Keratinocyte (primary cell): Measurements from ENCODE around the gene IRF6. TPM values are rescaled to one million over a fixed set of nuclear protein-coding genes. Genes with fewer than 3 reads are reported as not detected.

Experiments used
- DNase-seq: peaks from one replicate; pipeline ENCODE4 v3.0.0-alpha.2; 2011; ENCODE audit warnings: low read depth, missing footprints, low spot score
- FAIRE-seq: peaks from 2 replicates; lab custom pipeline; 2011; peaks lifted over from hg19 to GRCh38; lab: Jason Lieb, UNC
- H2AFZ ChIP-seq: 2 replicates; pipeline ENCODE4 v1.6.0; 2012; ENCODE audit warnings: low read length, control low read depth, inconsistent platforms; ENCODE audit not compliant: control insufficient read depth
- H3K27ac ChIP-seq: 2 replicates; pipeline ENCODE4 v1.5.1; 2011; ENCODE audit warnings: low read length; ENCODE audit not compliant: control insufficient read depth, insufficient read depth
- H3K27me3 ChIP-seq: 3 replicates; pipeline ENCODE4 v1.6.0; 2011; ENCODE audit warnings: low read length; ENCODE audit not compliant: control insufficient read depth, insufficient read depth; ENCODE audit errors: extremely low read depth
- H3K36me3 ChIP-seq, 2 experiments: 2 replicates in 1 of 2; 3 replicates in 1 of 2; pipeline ENCODE4 v1.5.1; 2011; ENCODE audit warnings: low read length in 2 of 2, mild to moderate bottlenecking in 1 of 2; ENCODE audit not compliant: control insufficient read depth in 2 of 2, insufficient read depth in 2 of 2; ENCODE audit errors: extremely low read depth in 1 of 2
- H3K4me1 ChIP-seq: 3 replicates; pipeline ENCODE4 v1.5.1; 2011; ENCODE audit warnings: low read length; ENCODE audit not compliant: control insufficient read depth, insufficient read depth; ENCODE audit errors: extremely low read depth
- H3K4me2 ChIP-seq: 3 replicates; pipeline ENCODE4 v1.6.0; 2011; ENCODE audit warnings: low read depth, low read length; ENCODE audit not compliant: control insufficient read depth, insufficient read depth; ENCODE audit errors: extremely low read depth
- H3K4me3 ChIP-seq, 3 experiments: fragments of 200-600 bp in 1 of 3; sonication (generic) in 1 of 3; 2 replicates in 2 of 3; 3 replicates in 1 of 3; pipeline ENCODE4 v1.5.1; 2011 to 2016; ENCODE audit warnings: low read length in 3 of 3, mild to moderate bottlenecking in 3 of 3, control low read depth in 2 of 3, inconsistent platforms in 1 of 3, low read depth in 1 of 3, mixed read lengths in 1 of 3, mixed run types in 1 of 3, moderate library complexity in 1 of 3; ENCODE audit not compliant: control insufficient read depth in 2 of 3, insufficient read depth in 2 of 3; ENCODE audit errors: extremely low read depth in 1 of 3
- H3K79me2 ChIP-seq: 2 replicates; pipeline ENCODE4 v1.6.0; 2012; ENCODE audit warnings: low read length; ENCODE audit not compliant: control insufficient read depth, insufficient read depth
- H3K9ac ChIP-seq: 3 replicates; pipeline ENCODE4 v1.6.0; 2011; ENCODE audit warnings: low read length; ENCODE audit not compliant: control insufficient read depth, insufficient read depth; ENCODE audit errors: extremely low read depth
- H3K9me1 ChIP-seq: 3 replicates; pipeline ENCODE4 v1.6.0; 2011; ENCODE audit warnings: low read length; ENCODE audit not compliant: control insufficient read depth, insufficient read depth; ENCODE audit errors: extremely low read depth
- H3K9me3 ChIP-seq: 2 replicates; pipeline ENCODE4 v1.5.1; 2012; ENCODE audit warnings: low read depth, low read length; ENCODE audit not compliant: control insufficient read depth
- H4K20me1 ChIP-seq: 3 replicates; pipeline ENCODE4 v1.6.0; 2011; ENCODE audit warnings: low read length; ENCODE audit not compliant: control insufficient read depth, insufficient read depth; ENCODE audit errors: extremely low read depth
- EZH2 ChIP-seq: IDR thresholded peaks from one replicate; pipeline ENCODE4 v1.6.1; 2012; ENCODE audit warnings: inconsistent platforms, mild to moderate bottlenecking, low read length, moderate library complexity
- dilution Hi-C: fragments of 300-500 bp; cut with MboI; formaldehyde crosslinking; loops from one replicate; pipeline ENCODE4 v1.7.0; 2020; ENCODE audit warnings: low sequenced_read_pairs; ENCODE audit not compliant: extremely low pct_ligation_motif_present
- polyA plus RNA-seq, 5 experiments: library from polyadenylated mRNA; depleted of rRNA in 3 of 5; stranded (reverse) in 3 of 5; stranded (forward) in 1 of 5; unstranded in 1 of 5; fragments of >200 nt; gene quantifications; 1 replicate in 1 of 5; 2 replicates in 3 of 5; 3 replicates in 1 of 5; pipeline versions ENCODE4 v1.2.1 to v1.2.3, GENCODE V29; 2011 to 2012; ENCODE audit warnings: missing spikeins in 2 of 5, low read depth in 1 of 5, low replicate concordance in 1 of 5
- TF ChIP-seq, protein P1 (sequence below), 3 experiments: IDR thresholded peaks in 1 of 3; conservative IDR thresholded peaks in 1 of 3; optimal IDR thresholded peaks in 1 of 3; 2 replicates in 2 of 3; 3 replicates in 1 of 3; pipeline versions ENCODE3 to v1.5.1; 2011; ENCODE audit warnings: low read length in 3 of 3, mild to moderate bottlenecking in 3 of 3, moderate library complexity in 2 of 3, control low read depth in 1 of 3, inconsistent platforms in 1 of 3; ENCODE audit not compliant: insufficient read depth in 2 of 3; ENCODE audit errors: extremely low read depth in 1 of 3

The IRF6 gene
- polyA plus RNA-seq, 1 donor (not counting 4 experiments of a cell fraction or from before 2014, with no cell fraction given) = 476 TPM

GRCh38 chr1:209853676-209854075 is 47.7 kb upstream of the IRF6 start:
- no peaks in the 10 kb centered on the region for H3K9me3 ChIP-seq
- no peak overlapping the region for H2AFZ ChIP-seq
- H3K9ac ChIP-seq = no peak overlapping the region
- H3K4me3 ChIP-seq = no peak overlapping the region
- DNase-seq (no peak), FAIRE-seq (no peak)
- H3K27me3 ChIP-seq = no peaks in the 10 kb centered on the region
- no peaks in the 10 kb centered on the region for H4K20me1 ChIP-seq
- H3K4me2 ChIP-seq = no peak overlapping the region
- no peak overlapping the region for H3K27ac ChIP-seq
- peaks cover 21 to 41% of the 10 kb centered on the region in 2 experiments for H3K36me3 ChIP-seq
- dilution Hi-C loops = no loop called here
- TF ChIP-seq EZH2 = no peak
- TF ChIP-seq, protein P1, sequence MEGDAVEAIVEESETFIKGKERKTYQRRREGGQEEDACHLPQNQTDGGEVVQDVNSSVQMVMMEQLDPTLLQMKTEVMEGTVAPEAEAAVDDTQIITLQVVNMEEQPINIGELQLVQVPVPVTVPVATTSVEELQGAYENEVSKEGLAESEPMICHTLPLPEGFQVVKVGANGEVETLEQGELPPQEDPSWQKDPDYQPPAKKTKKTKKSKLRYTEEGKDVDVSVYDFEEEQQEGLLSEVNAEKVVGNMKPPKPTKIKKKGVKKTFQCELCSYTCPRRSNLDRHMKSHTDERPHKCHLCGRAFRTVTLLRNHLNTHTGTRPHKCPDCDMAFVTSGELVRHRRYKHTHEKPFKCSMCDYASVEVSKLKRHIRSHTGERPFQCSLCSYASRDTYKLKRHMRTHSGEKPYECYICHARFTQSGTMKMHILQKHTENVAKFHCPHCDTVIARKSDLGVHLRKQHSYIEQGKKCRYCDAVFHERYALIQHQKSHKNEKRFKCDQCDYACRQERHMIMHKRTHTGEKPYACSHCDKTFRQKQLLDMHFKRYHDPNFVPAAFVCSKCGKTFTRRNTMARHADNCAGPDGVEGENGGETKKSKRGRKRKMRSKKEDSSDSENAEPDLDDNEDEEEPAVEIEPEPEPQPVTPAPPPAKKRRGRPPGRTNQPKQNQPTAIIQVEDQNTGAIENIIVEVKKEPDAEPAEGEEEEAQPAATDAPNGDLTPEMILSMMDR (optimal IDR thresholded peaks at IDR 0.05 in 1 of 3, IDR thresholded peaks at IDR 0.05 in 1 of 3, conservative IDR thresholded peaks at IDR 0.05 in 1 of 3; ENCODE audit: extremely low read depth in 1 of 3, insufficient read depth in 2 of 3, low read length in 3 of 3) = no peak
- no peaks in the 10 kb centered on the region for H3K4me1 ChIP-seq
- H3K9me1 ChIP-seq = no peaks in the 10 kb centered on the region
- no peaks in the 10 kb centered on the region for H3K79me2 ChIP-seq

DNA sequence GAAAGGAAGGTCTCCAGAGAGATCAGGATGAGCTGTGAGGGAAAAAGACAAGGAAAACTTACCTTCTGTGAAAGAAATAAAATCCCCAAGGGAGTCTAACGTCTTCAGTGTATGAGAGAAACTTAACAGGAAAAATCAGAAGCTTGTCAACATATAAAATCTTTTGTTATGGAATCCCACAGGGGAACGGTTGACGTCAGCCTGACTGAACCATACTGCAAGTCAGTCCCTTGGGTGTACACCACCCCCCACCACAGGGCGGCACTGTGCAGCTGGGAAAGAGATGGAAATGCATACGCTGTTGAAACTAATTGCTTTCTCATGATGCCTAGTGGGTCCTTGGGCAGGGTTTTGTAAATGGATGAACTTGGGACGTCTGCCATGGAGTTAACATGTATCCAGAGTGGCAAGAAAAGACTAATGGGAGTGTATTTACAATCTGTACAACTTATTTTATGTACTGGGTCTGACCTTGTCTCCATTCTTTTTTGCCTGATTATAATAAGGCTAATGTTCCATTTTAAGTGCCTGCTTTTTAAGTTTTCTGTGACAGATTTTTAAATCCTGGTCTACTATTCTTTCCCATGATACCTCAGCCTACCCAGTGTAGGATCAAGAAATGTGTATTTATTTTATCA is 44.5 kb upstream of the IRF6 start:
- TF ChIP-seq, protein P1 (optimal IDR thresholded peaks at IDR 0.05 in 1 of 3, IDR thresholded peaks at IDR 0.05 in 1 of 3, conservative IDR thresholded peaks at IDR 0.05 in 1 of 3; ENCODE audit: extremely low read depth in 1 of 3, insufficient read depth in 2 of 3, low read length in 3 of 3) = peak; percentile 67 to 98 (median 97)
- TF ChIP-seq EZH2 = no peak
- Histone ChIP-seq H3K9me1 (no peaks in the 10 kb centered on the region), H3K79me2 (peaks cover 7% of the 10 kb centered on the region), H3K9me3 (no peaks in the 10 kb centered on the region), H3K36me3 (peaks cover 14 to 56% of the 10 kb centered on the region in 2 experiments), H3K27ac (no peak overlapping the region), H3K9ac (no peak overlapping the region), H3K4me2 (no peak overlapping the region), H3K4me3 (no peak overlapping the region), H2AFZ (no peak overlapping the region), H4K20me1 (no peaks in the 10 kb centered on the region), H3K27me3 (no peaks in the 10 kb centered on the region), H3K4me1 (no peaks in the 10 kb centered on the region)
- dilution Hi-C loops = no loop called here
- DNase-seq (no peak), FAIRE-seq (peak; percentile 84)
